ENCODE measurements around the gene MDFI.

MDFI gene

DNA sequence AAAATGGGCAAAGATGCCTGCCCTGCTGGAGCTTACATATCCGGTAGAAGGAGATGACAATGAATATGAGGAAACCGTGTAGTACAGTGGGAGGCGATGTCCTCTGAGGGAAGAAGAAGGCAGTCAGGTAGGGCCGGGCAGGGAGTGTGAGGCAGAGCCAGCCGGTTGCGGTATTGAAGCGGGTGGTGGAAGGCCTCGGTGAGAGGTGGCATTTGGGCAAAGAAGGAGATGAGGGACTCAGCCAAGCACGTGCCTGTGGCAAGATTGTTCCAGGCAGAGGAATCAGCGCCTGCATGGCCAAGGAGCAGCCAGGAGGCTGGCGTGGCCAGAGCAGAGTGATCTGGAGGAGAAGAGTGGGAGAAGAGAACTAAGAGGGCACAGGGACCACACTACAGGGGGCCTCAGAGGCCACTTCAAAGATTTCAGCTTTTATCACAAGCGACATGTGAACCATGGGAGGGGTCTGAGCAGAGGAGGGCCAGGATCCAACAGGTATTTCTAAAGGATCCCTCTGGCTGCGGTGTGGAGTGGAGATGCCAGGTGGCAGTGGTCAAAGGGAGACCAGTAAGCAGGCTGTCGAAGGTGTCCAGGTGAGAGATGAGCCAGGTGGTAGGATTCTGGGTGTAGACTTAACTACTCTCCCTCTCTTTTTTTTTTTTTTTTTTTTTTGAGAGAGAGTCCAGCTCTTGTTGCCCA lies 13.8 kb downstream of the MDFI start:
- no peak for DNase-seq

DNA sequence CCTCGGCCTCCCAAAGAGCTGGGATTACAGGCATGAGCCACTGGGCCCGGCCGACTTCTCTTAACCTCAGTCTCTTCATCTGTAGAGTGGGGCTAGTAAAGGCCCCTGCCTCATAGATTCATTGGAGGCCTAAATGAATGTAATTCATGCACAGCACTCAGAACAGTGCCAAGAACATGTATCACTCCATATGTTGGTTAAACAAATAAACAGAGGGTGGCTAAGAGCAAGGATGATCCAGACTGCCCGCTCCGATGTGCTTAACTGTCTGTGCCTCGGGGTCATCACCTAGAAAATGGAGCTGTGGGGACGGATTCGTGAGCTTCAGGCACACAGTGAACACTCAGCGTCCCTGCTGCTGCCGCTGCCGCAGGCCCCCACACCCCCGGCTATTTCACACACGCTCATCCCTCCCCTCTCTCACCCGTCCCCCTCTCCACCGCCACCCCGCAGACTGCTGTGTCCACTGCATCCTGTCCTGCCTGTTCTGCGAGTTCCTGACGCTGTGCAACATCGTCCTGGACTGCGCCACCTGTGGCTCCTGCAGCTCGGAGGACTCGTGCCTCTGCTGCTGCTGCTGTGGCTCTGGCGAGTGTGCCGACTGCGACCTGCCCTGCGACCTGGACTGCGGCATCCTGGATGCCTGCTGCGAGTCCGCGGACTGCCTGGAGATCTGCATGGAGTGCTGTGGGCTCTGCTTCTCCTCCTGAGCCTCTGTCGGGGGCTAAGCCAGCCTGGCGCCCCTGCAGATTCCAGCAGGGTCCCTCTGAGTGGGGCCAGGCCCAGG lies 14.8 kb downstream of the MDFI start:
- no peak for DNase-seq

DNA sequence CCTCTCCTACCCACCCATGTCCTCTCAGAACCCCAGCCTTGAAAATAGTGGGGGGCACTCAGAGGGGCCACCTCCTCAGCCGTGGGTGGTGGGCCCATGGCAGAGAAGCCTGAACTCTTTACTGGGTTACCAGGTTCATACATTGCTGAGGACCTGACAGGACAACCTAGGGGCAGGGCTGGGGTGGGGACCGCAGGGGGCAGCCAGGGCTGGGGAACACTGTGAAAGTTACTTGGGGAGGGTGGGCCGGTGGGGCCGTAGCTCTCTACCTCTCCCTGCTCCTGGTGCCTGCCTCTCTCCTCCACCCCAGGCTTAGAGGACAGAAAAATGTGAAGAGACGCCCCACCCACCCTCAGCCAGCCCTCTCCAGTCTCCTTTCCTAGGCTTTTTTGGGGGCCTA lies 15.4 kb downstream of the MDFI start:
- DNase-seq, result no peak

DNA sequence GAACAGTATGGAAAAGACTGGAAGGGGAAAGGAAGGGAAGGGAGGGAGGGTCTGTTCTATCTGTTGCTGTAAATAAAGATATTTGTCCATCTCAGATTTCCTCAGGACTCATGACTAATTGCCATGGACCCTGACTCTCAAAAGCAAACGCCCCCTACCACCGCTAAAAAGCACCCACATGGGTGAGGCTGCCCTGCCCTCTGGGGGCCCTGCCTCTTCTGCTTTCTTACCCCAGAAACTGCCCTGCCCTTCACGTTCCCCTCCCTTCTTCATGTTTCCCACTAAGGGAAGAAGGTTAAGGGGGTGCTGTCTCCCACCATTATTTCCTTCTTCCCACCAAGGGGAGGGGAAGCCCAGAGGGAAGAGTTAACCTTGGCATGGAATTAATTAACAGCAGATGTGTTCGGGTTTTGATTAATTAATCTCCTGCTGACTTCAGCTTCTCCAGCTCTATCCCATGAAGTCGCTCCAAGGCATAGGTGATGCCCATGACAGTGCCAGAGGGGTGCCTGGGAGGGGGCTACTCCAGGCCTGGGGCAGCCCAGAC lies 16.0 kb downstream of the MDFI start:
- peak; percentile 42 for DNase-seq

DNA sequence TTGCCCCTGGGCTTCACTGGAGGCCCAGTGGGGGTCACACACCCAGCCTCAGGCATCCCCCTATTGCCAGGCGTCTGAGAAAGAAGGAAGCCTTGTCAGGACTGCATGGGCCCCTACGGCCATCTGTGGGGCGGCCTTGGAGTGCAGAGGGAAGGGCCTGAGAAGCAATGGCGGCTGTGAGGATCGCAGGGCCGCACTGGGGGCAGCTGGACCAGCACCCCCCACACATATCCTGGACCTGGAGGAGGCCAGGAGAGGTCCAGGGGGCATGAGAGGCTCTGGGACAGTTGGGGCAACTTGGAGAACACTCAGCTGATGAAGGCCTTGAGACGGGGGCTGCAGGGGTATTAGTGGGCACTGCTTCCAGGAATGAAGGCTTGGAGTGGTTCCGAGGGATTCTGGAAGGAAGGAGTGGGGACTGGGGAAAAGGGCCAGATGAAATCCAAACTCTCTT lies 16.5 kb downstream of the MDFI start:
- DNase-seq, result no peak

GRCh38 chr6:41655176-41655575 lies 16.9 kb downstream of the MDFI start:
- no peak for DNase-seq

- peak; percentile 54 for DNase-seq
Measured at GRCh38 chr6:41655646-41656001, 17.4 kb downstream of the MDFI start.

DNA sequence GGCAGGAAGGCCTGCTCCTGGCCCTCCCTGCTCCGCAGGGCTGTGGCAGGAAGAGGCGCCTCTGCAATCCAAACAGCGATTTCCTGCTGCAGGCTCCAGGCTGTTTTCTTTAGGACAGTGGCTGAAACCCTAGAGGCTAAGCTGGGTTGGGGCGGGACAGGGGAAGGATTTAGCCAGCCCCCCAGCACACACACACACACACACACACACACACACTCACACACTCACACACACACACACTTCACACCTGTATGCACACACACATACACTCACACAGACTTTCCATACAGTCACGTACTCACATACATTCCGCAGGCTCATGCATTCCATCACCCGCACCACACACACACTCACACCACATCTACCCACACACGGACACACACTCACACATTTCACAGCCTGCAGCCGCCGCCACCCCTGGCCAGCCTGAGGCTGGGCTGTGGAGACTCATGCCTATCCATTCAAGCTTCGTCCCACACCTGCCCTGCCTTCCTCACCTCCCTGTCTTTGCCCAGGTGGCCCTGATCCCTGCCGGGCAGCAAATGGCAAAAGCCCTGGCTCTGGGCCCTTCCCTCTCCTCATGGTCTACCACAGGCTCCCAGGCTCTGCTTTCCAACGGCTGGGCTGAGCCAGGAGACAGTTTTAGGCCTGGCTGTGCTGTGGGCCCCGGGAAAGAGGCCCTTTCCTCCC lies 17.9 kb downstream of the MDFI start:
- peak; percentile 59 for DNase-seq

DNA sequence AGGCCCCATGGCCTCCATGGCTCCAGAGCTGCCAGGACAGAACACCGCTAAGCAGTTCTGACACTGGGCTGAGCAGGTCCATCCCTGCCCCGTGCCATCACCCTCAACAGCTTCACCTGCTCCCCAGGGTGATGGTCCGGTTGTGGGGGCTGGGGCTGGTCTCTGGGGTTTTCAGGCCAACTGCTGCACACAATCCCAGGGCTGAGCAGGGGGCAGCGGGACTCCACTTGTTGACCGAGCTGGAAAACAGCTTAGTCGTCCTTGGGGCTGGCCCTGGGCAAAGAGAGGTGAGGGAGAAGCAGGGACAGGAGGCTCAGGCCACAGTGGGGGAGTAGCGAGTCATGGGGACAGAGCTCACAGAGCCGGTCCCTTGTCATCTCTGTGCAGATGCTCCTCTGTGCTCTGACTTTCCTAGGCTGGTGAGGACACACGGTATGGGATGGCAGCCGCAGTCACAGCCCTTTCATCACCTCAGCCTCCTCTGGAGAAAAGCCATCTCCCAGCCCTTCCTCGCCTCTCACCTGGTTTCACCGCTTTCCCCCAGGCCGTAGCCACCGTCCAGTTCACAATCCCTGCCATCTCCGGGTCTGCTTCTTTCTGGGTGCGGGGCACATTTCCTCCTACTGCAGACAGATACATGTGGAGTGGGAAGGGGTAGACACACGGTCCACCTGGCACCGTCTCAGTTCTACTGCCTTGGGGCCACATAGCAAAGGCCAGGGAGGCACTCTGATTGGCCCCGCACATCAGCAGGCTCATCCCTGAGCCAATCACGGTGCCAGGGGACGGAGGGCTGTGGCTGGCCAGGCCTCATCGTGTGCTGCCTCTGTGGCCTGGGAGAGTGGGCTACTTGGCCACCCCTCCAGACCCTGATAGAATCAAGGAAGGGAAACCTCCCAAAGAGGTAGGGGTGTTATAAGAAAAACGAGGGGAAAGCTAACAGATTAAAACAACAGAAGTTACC lies 19.1 kb downstream of the MDFI start:
- DNase-seq, result no peak

GRCh38 chr6:41658636-41659035 lies 20.4 kb downstream of the MDFI start:
- peak; percentile 76 for DNase-seq

DNA sequence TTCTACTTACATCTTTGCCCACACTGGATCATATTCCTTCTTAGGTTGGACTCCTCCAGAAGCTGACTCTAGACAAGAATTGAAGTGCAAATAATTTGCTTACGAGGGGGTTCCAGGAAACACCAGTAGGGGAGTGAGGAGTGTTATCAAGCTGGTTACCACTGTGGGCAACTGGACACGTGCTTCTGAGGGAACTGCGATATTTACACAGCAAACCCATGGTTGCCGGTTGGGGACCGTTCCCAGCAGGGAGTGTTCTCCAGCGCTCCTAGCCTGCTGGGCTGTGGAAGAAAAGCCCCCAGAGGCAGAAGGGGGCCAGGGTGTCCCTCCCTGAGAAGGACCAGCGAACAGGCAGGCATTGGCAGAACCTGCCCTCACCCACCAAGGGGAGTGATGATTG lies 21.7 kb downstream of the MDFI start:
- no peak for DNase-seq

- DNase-seq, result no peak
Measured at GRCh38 chr6:41663568-41663967, 25.3 kb downstream of the MDFI start.

DNA sequence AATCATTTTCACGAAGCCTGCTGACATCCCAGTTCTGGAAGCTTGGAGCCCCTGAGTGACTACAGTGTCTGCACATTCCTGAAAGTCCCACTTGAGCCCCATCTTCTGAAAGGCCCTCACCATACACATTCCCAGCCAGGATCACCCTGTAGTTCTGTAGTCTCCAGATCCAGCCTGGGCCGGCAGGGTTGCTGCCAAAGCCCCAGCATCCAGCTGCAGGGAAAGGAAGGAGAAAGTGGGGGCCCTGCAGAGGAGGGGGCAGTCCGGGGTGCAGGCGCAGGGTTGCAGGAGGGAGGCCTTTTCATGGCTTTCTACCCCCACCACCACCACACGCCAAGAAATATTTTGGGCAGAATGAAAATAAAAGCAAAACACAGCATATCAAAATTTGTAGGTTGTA lies 26.0 kb downstream of the MDFI start:
- no peak for DNase-seq

DNA sequence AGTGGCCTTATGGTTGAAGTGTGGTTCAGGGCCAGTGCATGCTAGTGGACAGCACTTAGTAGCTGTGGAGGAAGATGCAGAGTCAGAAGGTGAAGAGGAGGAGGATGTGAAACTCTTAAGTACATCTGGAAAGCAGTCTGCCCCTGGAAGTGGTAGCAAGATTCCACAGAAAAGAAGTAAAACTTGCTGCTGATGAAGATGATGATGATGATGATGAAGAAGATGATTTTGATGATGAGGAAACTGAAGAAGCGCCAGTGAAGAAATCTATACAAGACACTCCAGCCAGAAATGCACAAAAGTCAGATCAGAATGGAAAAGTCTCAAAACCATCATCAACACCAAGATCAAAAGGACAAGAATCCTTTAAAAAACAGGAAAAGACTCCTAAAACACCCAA lies 28.9 kb downstream of the MDFI start:
- DNase-seq, result no peak

- no peak for DNase-seq
Measured at GRCh38 chr6:41668968-41669367, 30.7 kb downstream of the MDFI start.

DNA sequence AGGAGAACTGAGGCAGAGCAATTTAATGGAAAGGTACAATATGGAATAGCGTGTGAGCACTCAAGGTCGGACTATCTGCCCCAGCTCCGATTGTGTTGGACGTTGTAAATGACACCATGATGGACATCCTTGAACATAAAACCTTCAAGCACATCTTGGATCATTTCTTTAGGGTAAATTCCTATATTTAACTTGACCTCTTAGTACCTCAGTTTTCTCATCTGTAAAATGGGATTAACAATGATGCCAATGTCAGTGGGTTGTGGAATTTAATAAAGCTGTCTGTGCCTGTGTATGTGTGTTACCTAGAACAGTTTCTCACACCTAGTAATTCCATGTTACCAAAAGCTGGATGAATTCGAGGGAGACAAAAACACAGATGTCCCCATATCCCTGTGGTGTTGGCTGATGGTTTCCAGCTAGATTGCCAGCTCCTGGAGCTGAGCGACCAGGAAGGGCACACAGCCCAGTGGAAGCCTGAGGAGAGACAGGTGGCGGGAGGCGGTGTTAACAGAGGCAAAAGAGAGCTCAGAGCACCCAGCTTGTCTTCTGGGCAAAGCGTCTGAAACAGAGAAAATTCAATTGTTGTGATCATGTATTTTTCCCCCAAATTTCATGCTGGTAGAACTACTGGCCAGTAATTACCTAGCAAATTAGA lies 32.6 kb downstream of the MDFI start:
- DNase-seq, result no peak

GRCh38 chr6:41671376-41671775 lies 33.1 kb downstream of the MDFI start:
- DNase-seq, result no peak

DNA sequence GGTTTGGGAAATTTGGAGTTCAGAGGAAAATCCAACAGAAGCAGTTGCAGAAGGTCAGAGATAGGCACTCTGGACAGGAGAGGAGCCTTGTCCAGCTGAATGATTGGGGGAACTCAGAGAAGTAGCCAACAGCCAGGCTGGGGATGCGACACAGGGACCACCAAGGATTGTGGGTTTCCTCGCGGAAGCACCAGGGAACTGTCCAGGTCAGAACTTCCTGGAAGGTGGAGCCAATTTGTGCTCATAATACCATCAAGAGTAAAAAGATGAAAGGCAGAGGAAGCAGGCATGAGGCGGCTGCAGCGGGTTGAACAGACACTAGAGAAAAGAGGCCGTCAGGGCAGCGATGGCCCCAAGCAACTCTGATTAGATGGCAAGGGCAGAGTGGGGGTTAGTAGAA lies 33.7 kb downstream of the MDFI start:
- no peak for DNase-seq

GRCh38 chr6:41672816-41673703 lies 34.8 kb downstream of the MDFI start:
- DNase-seq, result no peak

DNA sequence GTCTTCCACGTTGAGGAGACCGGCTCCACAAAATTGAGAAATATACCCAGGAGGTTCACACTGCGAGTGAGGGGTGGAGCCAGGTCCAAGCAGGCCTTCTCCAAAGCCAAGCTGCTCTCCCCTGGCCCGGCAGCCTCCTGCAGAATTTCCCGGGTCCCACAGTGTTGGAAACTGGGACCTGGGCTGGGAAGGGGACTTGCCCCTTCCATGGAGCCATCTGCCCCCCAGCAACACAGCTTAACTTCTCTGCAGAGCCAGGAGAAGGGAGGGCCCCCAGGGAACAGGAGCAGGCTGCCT lies 35.4 kb downstream of the MDFI start:
- no peak for DNase-seq

Measured in eye (tissue), 1 donor.